CD4-positive, alpha-beta T cell treated with Interleukin-1 beta for 1 hour (primary cell): ENCODE measurements around the gene NKAIN2.
"Not testable (repeated sequence)": the region's sequence is repeated elsewhere in the genome, so short reads cannot be mapped to it uniquely, and the experiment has no call there.

ENCODE experiments used
- DNase-seq, 2 donors: peaks; one replicate each; pipeline ENCODE4 v3.0.0-alpha.2; 2020 to 2022

Gene NKAIN2

GRCh38 chr6:124355146-124355545 is 551.5 kb downstream of the NKAIN2 start:
- DNase-seq: no peak

GRCh38 chr6:124356276-124356810 is 552.7 kb downstream of the NKAIN2 start:
- no peak for DNase-seq

- no peak for DNase-seq
Measured at GRCh38 chr6:124356811-124357210, 553.1 kb downstream of the NKAIN2 start.

- DNase-seq: no peak
Measured at GRCh38 chr6:124368131-124368530, 564.5 kb downstream of the NKAIN2 start.

GRCh38 chr6:124371974-124372475 is 568.4 kb downstream of the NKAIN2 start:
- DNase-seq: no peak

GRCh38 chr6:124373386-124373785 is 569.7 kb downstream of the NKAIN2 start:
- no peak for DNase-seq

- DNase-seq: no peak
Measured at GRCh38 chr6:124389127-124389526, 585.5 kb downstream of the NKAIN2 start.

GRCh38 chr6:124393536-124393935 is 589.9 kb downstream of the NKAIN2 start:
- no peak for DNase-seq

- DNase-seq: no peak
Measured at GRCh38 chr6:124396361-124396760, 592.7 kb downstream of the NKAIN2 start.

GRCh38 chr6:124400261-124400999 is 596.8 kb downstream of the NKAIN2 start:
- no peak for DNase-seq

- DNase-seq: not testable (repeated sequence)
Measured at GRCh38 chr6:124410425-124410824, 606.8 kb downstream of the NKAIN2 start.

- DNase-seq: not testable (repeated sequence)
Measured at GRCh38 chr6:124412657-124413056, 609.0 kb downstream of the NKAIN2 start.

GRCh38 chr6:124420116-124420840 is 616.6 kb downstream of the NKAIN2 start:
- no peak for DNase-seq

- no peak for DNase-seq
Measured at GRCh38 chr6:124423621-124424020, 620.0 kb downstream of the NKAIN2 start.

GRCh38 chr6:124430740-124431318 is 627.2 kb downstream of the NKAIN2 start:
- DNase-seq: no peak

- DNase-seq: no peak
Measured at GRCh38 chr6:124432620-124433019, 629.0 kb downstream of the NKAIN2 start.

GRCh38 chr6:124433387-124434160 is 629.9 kb downstream of the NKAIN2 start:
- no peak for DNase-seq

GRCh38 chr6:124434421-124434820 is 630.8 kb downstream of the NKAIN2 start:
- no peak for DNase-seq

- DNase-seq: no peak
Measured at GRCh38 chr6:124436803-124437202, 633.1 kb downstream of the NKAIN2 start.

GRCh38 chr6:124438546-124439065 is 634.9 kb downstream of the NKAIN2 start:
- no peak for DNase-seq

- DNase-seq: no peak
Measured at GRCh38 chr6:124441450-124441849, 637.8 kb downstream of the NKAIN2 start.

- DNase-seq: no peak
Measured at GRCh38 chr6:124443541-124443940, 639.9 kb downstream of the NKAIN2 start.
